ES-I3 (cell line): Measurements from ENCODE around the gene DIPK1A.

Experiments used
- H3K36me3 ChIP-seq: 2 replicates; pipeline ENCODE4 v1.6.1; 2013; ENCODE audit warnings: mild to moderate bottlenecking, low read length, control low read depth, moderate library complexity; ENCODE audit not compliant: insufficient read depth
- H3K4me1 ChIP-seq: 2 replicates; pipeline ENCODE4 v1.6.1; 2013; ENCODE audit warnings: mild to moderate bottlenecking, control low read depth, low read length; ENCODE audit not compliant: insufficient read depth
- H3K9ac ChIP-seq: 2 replicates; pipeline ENCODE4 v1.6.1; 2013; ENCODE audit warnings: low read depth, mild to moderate bottlenecking, low read length, moderate library complexity
- H3K9me3 ChIP-seq: 2 replicates; pipeline ENCODE4 v1.6.1; 2013; ENCODE audit warnings: mild to moderate bottlenecking, low read length, moderate library complexity; ENCODE audit not compliant: control insufficient read depth, insufficient read depth

Gene DIPK1A

DNA sequence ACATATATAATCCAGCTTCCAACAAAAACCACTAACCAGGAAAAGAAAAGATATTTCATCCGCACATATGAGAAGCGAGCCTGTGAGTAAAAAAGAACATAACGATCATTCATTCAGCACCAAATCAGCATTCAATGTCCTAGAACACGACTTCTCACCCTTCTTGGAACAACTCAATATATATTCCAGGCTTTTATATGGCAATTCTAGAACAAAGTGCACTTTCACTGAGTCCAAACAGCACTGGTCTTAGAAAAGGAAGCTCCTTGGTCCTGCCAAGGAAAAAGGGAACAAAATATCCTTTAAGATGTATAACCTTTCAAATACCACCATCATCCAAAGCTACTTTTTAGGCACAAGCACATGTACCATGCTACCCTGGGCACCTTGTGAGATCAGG, 84.9 kb downstream of the DIPK1A start:
- Histone ChIP-seq H3K36me3 (no peaks in the 10 kb centered on the region), H3K4me1 (peaks cover 7% of the 10 kb centered on the region; the same call in 1 of the 2 replicates), H3K9ac (no peak overlapping the region), H3K9me3 (no peaks in the 10 kb centered on the region)

GRCh38 chr1:92874987-92875386, 86.3 kb downstream of the DIPK1A start:
- Histone ChIP-seq H3K4me1 (peaks cover 7% of the 10 kb centered on the region; the same call in 1 of the 2 replicates), H3K36me3 (no peaks in the 10 kb centered on the region), H3K9ac (no peak overlapping the region), H3K9me3 (no peaks in the 10 kb centered on the region)

DNA sequence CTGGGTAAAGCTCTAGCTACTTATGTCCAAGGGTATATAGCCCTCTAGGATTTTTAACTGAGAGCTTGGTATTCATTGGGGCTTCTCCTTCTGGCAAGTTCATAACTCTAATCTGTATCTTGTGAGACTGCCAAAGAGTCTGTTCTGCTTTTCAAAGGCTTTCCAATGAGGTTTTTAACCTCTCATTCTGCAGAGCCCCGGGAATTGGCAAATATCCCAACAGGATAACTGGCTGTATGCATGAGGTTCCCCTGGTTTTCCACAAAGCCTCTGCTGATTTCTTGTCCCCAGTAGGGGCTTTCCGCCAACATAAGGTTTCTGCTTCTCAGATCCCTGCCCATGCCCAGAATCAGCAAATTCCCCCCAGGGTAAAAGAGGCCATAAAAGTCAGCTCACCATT, 88.5 kb downstream of the DIPK1A start:
- Histone ChIP-seq H3K9ac (no peak overlapping the region), H3K4me1 (no peaks in the 10 kb centered on the region), H3K36me3 (no peaks in the 10 kb centered on the region), H3K9me3 (no peaks in the 10 kb centered on the region)

DNA sequence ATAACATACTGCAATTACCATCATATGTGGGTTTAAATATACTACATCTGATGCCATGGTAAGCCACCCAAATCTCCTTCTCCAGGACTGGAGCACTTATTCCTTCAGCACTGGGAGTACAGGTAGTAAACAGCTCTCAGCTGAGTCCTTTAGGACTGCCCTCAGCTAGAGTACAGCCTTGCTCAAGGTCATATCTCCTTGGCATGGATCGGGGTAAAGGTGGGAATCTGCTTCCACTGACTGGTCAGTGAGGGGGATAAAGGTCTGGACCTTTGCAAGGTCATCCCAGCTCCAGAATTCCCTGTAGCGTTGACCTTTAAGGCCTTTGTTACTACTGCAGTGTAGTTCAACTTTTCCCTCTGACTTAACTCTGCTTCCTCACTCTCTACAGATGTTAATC, 90.7 kb downstream of the DIPK1A start:
- Histone ChIP-seq H3K9me3 (no peaks in the 10 kb centered on the region), H3K36me3 (no peaks in the 10 kb centered on the region), H3K4me1 (no peaks in the 10 kb centered on the region), H3K9ac (no peak overlapping the region)

DNA sequence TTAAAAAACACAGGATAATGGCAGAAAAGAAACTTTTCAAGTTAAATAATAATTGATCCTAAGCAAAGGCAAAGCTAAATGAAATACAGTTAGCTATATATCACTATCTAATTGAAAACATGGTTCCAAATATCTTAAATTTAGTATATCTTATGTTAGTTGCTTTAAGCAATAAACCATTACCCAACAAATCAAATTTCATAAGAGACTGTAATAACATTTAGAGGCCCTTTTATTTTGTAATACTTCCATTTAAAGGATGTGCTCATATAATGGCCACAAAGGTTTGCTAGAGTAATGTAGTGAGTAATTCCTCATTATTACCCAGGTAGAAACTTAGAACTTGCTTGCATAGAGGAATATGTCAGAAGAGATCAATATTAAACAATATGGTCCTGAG, 97.1 kb downstream of the DIPK1A start:
- H3K4me1 ChIP-seq, result no peaks in the 10 kb centered on the region
- no peaks in the 10 kb centered on the region for H3K9me3 ChIP-seq
- no peak overlapping the region for H3K9ac ChIP-seq
- no peaks in the 10 kb centered on the region for H3K36me3 ChIP-seq

GRCh38 chr1:92862605-92863004, 98.7 kb downstream of the DIPK1A start:
- Histone ChIP-seq H3K9ac (no peak overlapping the region), H3K36me3 (no peaks in the 10 kb centered on the region), H3K4me1 (no peaks in the 10 kb centered on the region), H3K9me3 (no peaks in the 10 kb centered on the region)

- H3K9ac ChIP-seq, result no peak overlapping the region
- H3K9me3 ChIP-seq, result no peaks in the 10 kb centered on the region
- H3K36me3 ChIP-seq, result no peaks in the 10 kb centered on the region
- H3K4me1 ChIP-seq, result no peaks in the 10 kb centered on the region
These were observed 101.7 kb downstream of the DIPK1A start for GRCh38 chr1:92859400-92860039.

GRCh38 chr1:92858564-92859399, 102.5 kb downstream of the DIPK1A start:
- H3K9ac ChIP-seq, result no peak overlapping the region

DNA sequence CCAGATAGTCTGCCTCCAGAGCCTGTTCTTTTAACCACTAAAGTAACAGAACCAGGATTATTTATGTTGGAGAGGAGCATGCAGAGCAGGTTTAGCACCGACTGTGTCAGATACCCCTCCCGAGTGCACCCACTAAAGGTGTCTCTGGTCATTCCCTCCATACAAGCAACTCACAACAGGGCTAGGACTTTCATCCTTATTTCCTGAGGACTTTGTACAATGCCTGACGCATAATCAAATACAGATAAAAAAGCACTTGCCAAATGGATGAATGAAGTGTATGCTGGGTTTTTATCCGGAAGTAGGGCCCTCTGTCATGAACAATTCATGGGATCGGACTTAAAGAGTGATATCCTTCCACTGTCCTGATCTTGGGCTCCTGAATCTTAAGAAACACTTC, 103.4 kb downstream of the DIPK1A start:
- no peaks in the 10 kb centered on the region for H3K9me3 ChIP-seq
- no peaks in the 10 kb centered on the region for H3K36me3 ChIP-seq
- no peak overlapping the region for H3K9ac ChIP-seq
- H3K4me1 ChIP-seq, result no peaks in the 10 kb centered on the region

More at GRCh38 chr1:92858564-92859399, 102.5 kb downstream of the DIPK1A start:
- no peaks in the 10 kb centered on the region for H3K4me1 ChIP-seq
- H3K9me3 ChIP-seq, result no peaks in the 10 kb centered on the region
- H3K36me3 ChIP-seq, result no peaks in the 10 kb centered on the region

GRCh38 chr1:92855236-92855635, 106.0 kb downstream of the DIPK1A start:
- Histone ChIP-seq H3K4me1 (no peaks in the 10 kb centered on the region), H3K9me3 (no peaks in the 10 kb centered on the region), H3K36me3 (no peaks in the 10 kb centered on the region)

GRCh38 chr1:92854101-92854785, 107.0 kb downstream of the DIPK1A start:
- H3K36me3 ChIP-seq, result no peaks in the 10 kb centered on the region
- H3K9me3 ChIP-seq, result no peaks in the 10 kb centered on the region
- H3K4me1 ChIP-seq, result no peaks in the 10 kb centered on the region
- H3K9ac ChIP-seq, result no peak overlapping the region

More at GRCh38 chr1:92855236-92855635, 106.0 kb downstream of the DIPK1A start:
- no peak overlapping the region for H3K9ac ChIP-seq

DNA sequence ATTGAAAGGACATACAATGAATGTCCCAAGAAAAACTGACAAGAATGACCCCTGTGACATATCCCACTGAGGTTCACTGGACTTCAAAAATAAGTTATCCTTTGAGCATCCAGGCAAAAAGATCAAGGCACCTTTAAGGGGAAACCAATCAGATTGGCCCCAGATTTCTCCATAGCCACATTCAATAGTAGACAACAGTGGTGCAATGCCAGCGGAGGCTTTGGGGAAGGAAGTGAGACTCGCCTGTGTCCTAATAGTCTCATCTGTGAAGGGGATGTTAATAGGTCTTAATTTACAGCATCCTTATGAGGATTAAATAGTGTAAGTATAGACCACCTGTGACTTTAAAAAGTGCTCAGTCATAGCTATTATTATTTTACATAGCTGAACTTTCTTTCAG, 108.0 kb downstream of the DIPK1A start:
- no peak overlapping the region for H3K9ac ChIP-seq
- H3K4me1 ChIP-seq, result no peaks in the 10 kb centered on the region
- H3K9me3 ChIP-seq, result no peaks in the 10 kb centered on the region
- no peaks in the 10 kb centered on the region for H3K36me3 ChIP-seq

- H3K4me1 ChIP-seq, result no peaks in the 10 kb centered on the region
- H3K36me3 ChIP-seq, result no peaks in the 10 kb centered on the region
- no peak overlapping the region for H3K9ac ChIP-seq
- no peaks in the 10 kb centered on the region for H3K9me3 ChIP-seq
These were observed 109.5 kb downstream of the DIPK1A start for GRCh38 chr1:92851729-92852128.

DNA sequence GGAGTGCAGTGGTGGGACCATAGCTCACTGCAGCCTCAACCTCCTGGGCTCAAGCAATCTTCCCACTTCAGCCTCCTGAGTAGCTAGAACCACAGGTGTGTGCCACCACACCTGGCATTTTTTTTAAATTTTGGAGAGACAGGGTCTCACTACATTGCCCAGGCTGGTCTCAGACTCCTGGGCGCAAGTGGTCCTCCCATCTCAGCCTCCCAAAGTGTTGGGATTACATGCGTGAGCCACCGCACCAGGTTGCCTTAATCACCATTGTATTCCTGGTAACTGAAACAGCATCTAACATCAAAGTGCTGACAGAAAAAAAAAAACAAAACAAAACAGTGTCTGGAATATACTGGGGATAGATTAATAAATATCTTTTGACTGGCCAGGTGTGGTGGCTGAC, 111.2 kb downstream of the DIPK1A start:
- Histone ChIP-seq H3K4me1 (no peaks in the 10 kb centered on the region), H3K36me3 (no peaks in the 10 kb centered on the region), H3K9ac (no peak overlapping the region), H3K9me3 (no peaks in the 10 kb centered on the region)
